Vagina (tissue), 2 donors: ENCODE data around the gene FAM181B.

ENCODE experiments used
- CTCF ChIP-seq, 3 experiments: fragments of 450-650 bp in 2 of 3; fragments of 200-600 bp in 1 of 3; sonication (generic) in 1 of 3; IDR thresholded peaks; one replicate each; pipeline ENCODE4 v1.5.1; 2017 to 2019; ENCODE audit warnings: antibody characterized with exemption in 3 of 3, mild to moderate bottlenecking in 2 of 3, moderate library complexity in 2 of 3
- POLR2A ChIP-seq, 2 donors: fragments of 450-650 bp; IDR thresholded peaks; one replicate each; pipeline ENCODE4 v1.6.1; 2017; ENCODE audit warnings: antibody characterized with exemption in 2 of 2, mild to moderate bottlenecking in 2 of 2, moderate library complexity in 2 of 2
- POLR2AphosphoS5 ChIP-seq, 2 donors: sonication (generic); formaldehyde crosslinking; IDR thresholded peaks; one replicate each; pipeline ENCODE4 v1.9.0; 2017; ENCODE audit warnings: antibody characterized with exemption in 2 of 2, mild to moderate bottlenecking in 2 of 2, low read depth in 1 of 2; ENCODE audit not compliant: insufficient read depth in 1 of 2

- no peak for TF ChIP-seq CTCF (IDR thresholded peaks at IDR 0.05)
- TF ChIP-seq POLR2A (IDR thresholded peaks at IDR 0.05) = no peak
- no peak for TF ChIP-seq POLR2AphosphoS5 (IDR thresholded peaks at IDR 0.05; ENCODE audit: insufficient read depth in 1 of 2, low read depth in 1 of 2)
These were observed 19.1 kb downstream of the FAM181B start for GRCh38 chr11:82714346-82715174.
